SK-N-SH (cell line): ENCODE results near the gene HSPA12A. TPM values are rescaled to one million over a fixed set of nuclear protein-coding genes. Genes with fewer than 3 reads are reported as not detected.

Experiments
- CTCF ChIA-PET: fragments of 300-600, 350-600 bp; formaldehyde crosslinking; extraction: SDS; loops from one replicate; lab custom pipeline; 2021; lab: Yijun Ruan, JAX
- POLR2A ChIA-PET: fragments of 350-600 bp; sonication (Branson Sonifier 250); formaldehyde crosslinking; extraction: SDS; loops from one replicate; lab custom pipeline; 2020; ENCODE audit warnings: antibody characterized with exemption, inconsistent platforms; lab: Yijun Ruan, JAX
- DNase-seq: peaks from one replicate; pipeline ENCODE4 v3.0.0; 2012
- H2AFZ ChIP-seq: fragments of 200-600 bp; sonication (generic); 2 replicates; pipeline ENCODE4 v1.8.1; 2016; ENCODE audit warnings: antibody characterized with exemption, mild to moderate bottlenecking, low read depth
- H3F3A ChIP-seq: fragments of 200-600 bp; sonication (generic); replicated peaks from 2 replicates; pipeline ENCODE3; 2016; ENCODE audit warnings: antibody characterized with exemption, mild to moderate bottlenecking; ENCODE audit not compliant: insufficient read depth
- H3K27ac ChIP-seq, 2 experiments: fragments of 200-500 bp in 1 of 2; fragments of 200-600 bp in 1 of 2; sonication (Bioruptor generic) in 1 of 2; sonication (generic), shearing (Covaris generic) in 1 of 2; 2 replicates each; pipeline versions ENCODE4 v1.5.1 to v1.6.1; 2014 to 2016; ENCODE audit warnings: low read depth in 2 of 2, inconsistent platforms in 1 of 2, low read length in 1 of 2, mild to moderate bottlenecking in 1 of 2, mixed read lengths in 1 of 2
- H3K27me3 ChIP-seq: fragments of 200-600 bp; sonication (generic), shearing (Covaris generic); 2 replicates; pipeline ENCODE4 v1.6.1; 2016; ENCODE audit warnings: mixed run types; ENCODE audit not compliant: insufficient read depth
- H3K36me3 ChIP-seq, 2 experiments: fragments of 200-500 bp in 1 of 2; fragments of 200-600 bp in 1 of 2; sonication (Bioruptor generic) in 1 of 2; sonication (generic) in 1 of 2; replicated peaks in 1 of 2; 2 replicates each; pipeline versions ENCODE3 to v1.5.1; 2014 to 2016; ENCODE audit warnings: low read length in 1 of 2, mild to moderate bottlenecking in 1 of 2; ENCODE audit not compliant: insufficient read depth in 2 of 2, control insufficient read depth in 1 of 2
- H3K4me1 ChIP-seq, 2 experiments: fragments of 200-500 bp in 1 of 2; fragments of 200-600 bp in 1 of 2; sonication (Bioruptor generic) in 1 of 2; sonication (generic), shearing (Covaris generic) in 1 of 2; 2 replicates each; pipeline versions ENCODE4 v1.5.1 to v1.6.1; 2014 to 2016; ENCODE audit warnings: low read depth in 1 of 2, low read length in 1 of 2, mixed run types in 1 of 2; ENCODE audit not compliant: insufficient read depth in 2 of 2, control insufficient read depth in 1 of 2
- H3K4me2 ChIP-seq: fragments of 200-600 bp; sonication (generic), shearing (Covaris generic); 2 replicates; pipeline ENCODE4 v1.6.1; 2017; ENCODE audit warnings: mixed run types
- H3K4me3 ChIP-seq, 2 experiments: fragments of 200-500 bp in 1 of 2; fragments of 200-600 bp in 1 of 2; sonication (Bioruptor generic) in 1 of 2; sonication (generic), shearing (Covaris generic) in 1 of 2; 2 replicates each; pipeline versions ENCODE4 v1.5.1 to v1.8.1; 2014 to 2016; ENCODE audit warnings: low read depth in 2 of 2, inconsistent platforms in 1 of 2, low read length in 1 of 2, mild to moderate bottlenecking in 1 of 2, mixed read lengths in 1 of 2, moderate library complexity in 1 of 2
- H3K79me2 ChIP-seq: fragments of 200-600 bp; sonication (generic); 2 replicates; pipeline ENCODE4 v1.8.1; 2017; ENCODE audit warnings: mild to moderate bottlenecking; ENCODE audit not compliant: insufficient read depth
- H3K9ac ChIP-seq: fragments of 200-600 bp; sonication (generic); 2 replicates; pipeline ENCODE4 v1.6.1; 2017; ENCODE audit warnings: mixed run types
- H3K9me2 ChIP-seq: fragments of 200-600 bp; sonication (generic); 2 replicates; pipeline ENCODE4 v1.6.1; 2017; ENCODE audit warnings: mixed run types
- H3K9me3 ChIP-seq: fragments of 200-600 bp; sonication (generic); 2 replicates; pipeline ENCODE4 v1.6.1; 2017; ENCODE audit warnings: mixed run types, mild to moderate bottlenecking, moderate library complexity
- H4K20me1 ChIP-seq: fragments of 200-600 bp; sonication (generic); 2 replicates; pipeline ENCODE4 v1.6.1; 2017; ENCODE audit warnings: mild to moderate bottlenecking, mixed run types; ENCODE audit not compliant: insufficient read depth
- CHD2 ChIP-seq: fragments of 150-350 bp; IDR thresholded peaks from 2 replicates; pipeline ENCODE4 v1.6.1; 2018; ENCODE audit warnings: low read length; ENCODE audit not compliant: partially characterized antibody
- CTCF ChIP-seq: fragments of 200-600 bp; sonication (generic); IDR thresholded peaks from 2 replicates; pipeline ENCODE4 v1.6.1; 2017; ENCODE audit warnings: antibody characterized with exemption, mild to moderate bottlenecking, moderate library complexity
- EP300 ChIP-seq, 2 experiments: IDR thresholded peaks; 2 replicates each; pipeline versions ENCODE4 v1.4.0 to v1.6.1; 2012; ENCODE audit warnings: borderline replicate concordance in 1 of 2, low read depth in 1 of 2, low read length in 1 of 2
- EZH2phosphoT487 ChIP-seq: fragments of 200-600 bp; sonication (generic); IDR thresholded peaks from 2 replicates; pipeline ENCODE4 v1.6.1; 2017; ENCODE audit warnings: low read depth, mixed run types, mild to moderate bottlenecking, antibody characterized with exemption, moderate library complexity, borderline replicate concordance
- FOXJ3 ChIP-seq: sonication (generic); formaldehyde crosslinking; IDR thresholded peaks from 2 replicates; pipeline ENCODE4 v1.5.1; 2020; ENCODE audit warnings: mild to moderate bottlenecking, missing genetic modification reagents
- FOXM1 ChIP-seq: IDR thresholded peaks from 2 replicates; pipeline ENCODE4 v1.4.0; 2012; ENCODE audit warnings: low read depth, mild to moderate bottlenecking
- GABPA ChIP-seq: IDR thresholded peaks from 2 replicates; pipeline ENCODE4 v1.4.0; 2012; ENCODE audit warnings: low read depth, mild to moderate bottlenecking
- IRF3 ChIP-seq: fragments of 150-350 bp; IDR thresholded peaks from 2 replicates; pipeline ENCODE4 v1.6.1; 2016; ENCODE audit warnings: mild to moderate bottlenecking, low read depth, low read length
- MEF2A ChIP-seq: IDR thresholded peaks from 2 replicates; pipeline ENCODE4 v1.4.0; 2012; ENCODE audit warnings: low read depth, borderline replicate concordance
- MXI1 ChIP-seq: IDR thresholded peaks from 2 replicates; pipeline ENCODE4 v1.6.1; 2012; ENCODE audit warnings: mild to moderate bottlenecking, low read depth, low read length, improper control_type of control experiment
- RCOR1 ChIP-seq: fragments of 150-350 bp; IDR thresholded peaks from 2 replicates; pipeline ENCODE4 v1.6.1; 2017; ENCODE audit warnings: antibody characterized with exemption, low read length
- REST ChIP-seq: IDR thresholded peaks from 2 replicates; pipeline ENCODE4 v1.6.1; 2012; ENCODE audit warnings: mild to moderate bottlenecking, low read depth, low read length, moderate library complexity
- RFX5 ChIP-seq: IDR thresholded peaks from 2 replicates; pipeline ENCODE4 v1.6.1; 2012; ENCODE audit warnings: mild to moderate bottlenecking, improper control_type of control experiment, low read length
- SMC3 ChIP-seq: IDR thresholded peaks from 2 replicates; pipeline ENCODE4 v1.6.1; 2012; ENCODE audit warnings: low read depth, low read length, improper control_type of control experiment
- TAF1 ChIP-seq: IDR thresholded peaks from 2 replicates; pipeline ENCODE4 v1.6.1; 2012; ENCODE audit warnings: low read depth, mild to moderate bottlenecking, low read length, moderate library complexity, borderline replicate concordance
- WGBS: methylation state at CpG from one replicate; pipeline ENCODE4 v1.1.6; 2017; ENCODE audit warnings: low lambda C conversion rate; 5-methylcytosine and 5-hydroxymethylcytosine counted together
- polyA plus RNA-seq, 3 experiments: library from polyadenylated mRNA; depleted of rRNA; stranded (reverse); fragments of >200 nt; gene quantifications; 2 replicates each; pipeline ENCODE4 v1.2.3, GENCODE V29; 2012

The HSPA12A gene
- polyA plus RNA-seq, 1 of the 3 experiments (the other 2 are of a cell fraction), result 2.9 TPM

- Histone ChIP-seq H3K27ac (peak overlapping the region in 1 of 2 experiments; percentile 83; a peak in 2 of 4 replicates), H3K36me3 (no peaks in the 10 kb centered on the region), H3K27me3 (no peaks in the 10 kb centered on the region), H3K4me2 (no peak overlapping the region), H3K4me3 (no peak overlapping the region), H3K9ac (no peak overlapping the region), H3K9me2 (no peaks in the 10 kb centered on the region), H3F3A (no peaks in the 10 kb centered on the region), H3K4me1 (peaks cover 0 to 73% of the 10 kb centered on the region in 2 experiments; a peak in 2 of 4 replicates), H3K79me2 (no peaks in the 10 kb centered on the region), H4K20me1 (no peaks in the 10 kb centered on the region), H3K9me3 (no peaks in the 10 kb centered on the region), H2AFZ (no peak overlapping the region)
- no peak for DNase-seq
- TF ChIP-seq RFX5 (no peak), FOXM1 (no peak), GABPA (no peak), CTCF (no peak), SMC3 (no peak), TAF1 (no peak), IRF3 (no peak), MXI1 (no peak), EZH2phosphoT487 (no peak)
- WGBS, result 63% methylated on average over 3 of the region's 4 CpGs
- ChIA-PET POLR2A (interaction anchor here (1.0 kb wide), 1 partner anchor 17 kb away, joined by 3 read pairs; no protein-coding TSS in a partner anchor), CTCF (interaction anchor here (0.9 to 3.5 kb wide), 8 partner anchors 14 to 396 kb away, joined by 3 to 16 read pairs (median 6); no protein-coding TSS in a partner anchor)
These were observed 26.0 kb downstream of the HSPA12A start for GRCh38 chr10:116716381-116716780.

- TF ChIP-seq CTCF (no peak), RCOR1 (peak; percentile 70), FOXJ3 (CRISPR knock-in tag) (no peak), MEF2A (no peak), CHD2 (peak; percentile 9), REST (no peak), EP300 (IDR thresholded peaks at IDR 0.05; ENCODE audit: borderline replicate concordance in 1 of 2, low read depth in 1 of 2, low read length in 1 of 2) (peak in 1 of 2 experiments; percentile 80; a peak in 2 of 4 replicates)
- H3K36me3 ChIP-seq, result no peaks in the 10 kb centered on the region
- no peak overlapping the region for H3K4me3 ChIP-seq
- H3F3A ChIP-seq, result no peaks in the 10 kb centered on the region
- WGBS, result 67% methylated on average over 1 of the region's 4 CpGs
- H3K4me2 ChIP-seq, result no peak overlapping the region
- H4K20me1 ChIP-seq, result no peaks in the 10 kb centered on the region
- peak overlapping the region in 1 of 2 experiments; percentile 83; a peak in 2 of 4 replicates for H3K27ac ChIP-seq
- H3K79me2 ChIP-seq, result no peaks in the 10 kb centered on the region
- no peaks in the 10 kb centered on the region for H3K9me3 ChIP-seq
- POLR2A ChIA-PET, result interaction anchor here (1.0 kb wide), 1 partner anchor 16 kb away, joined by 3 read pairs; no protein-coding TSS in a partner anchor
- H3K9me2 ChIP-seq, result no peaks in the 10 kb centered on the region
- no peak overlapping the region for H3K9ac ChIP-seq
- H2AFZ ChIP-seq, result no peak overlapping the region
- peaks cover 0 to 70% of the 10 kb centered on the region in 2 experiments; a peak in 2 of 4 replicates for H3K4me1 ChIP-seq
- H3K27me3 ChIP-seq, result no peaks in the 10 kb centered on the region
- CTCF ChIA-PET, result interaction anchor here (0.9 to 3.5 kb wide), 6 partner anchors 14 to 396 kb away, joined by 3 to 16 read pairs (median 4); no protein-coding TSS in a partner anchor
- peak; percentile 62 for DNase-seq
These were observed 26.5 kb downstream of the HSPA12A start for GRCh38 chr10:116715839-116716377.
